CD4-positive, alpha-beta T cell treated with Interferon gamma for 1 hour (primary cell): ENCODE data around the gene NEIL3.

ENCODE experiments used
- DNase-seq: peaks from one replicate; pipeline ENCODE4 v3.0.0-alpha.2; 2020

The NEIL3 gene

GRCh38 chr4:177309522-177310371, at the start of gene NEIL3:
Gene NEIL3, plus strand, starts transcription at chr4:177309874. Its CDS starts 80 bp downstream, at chr4:177309954.
- peak; percentile 92 for DNase-seq

DNA sequence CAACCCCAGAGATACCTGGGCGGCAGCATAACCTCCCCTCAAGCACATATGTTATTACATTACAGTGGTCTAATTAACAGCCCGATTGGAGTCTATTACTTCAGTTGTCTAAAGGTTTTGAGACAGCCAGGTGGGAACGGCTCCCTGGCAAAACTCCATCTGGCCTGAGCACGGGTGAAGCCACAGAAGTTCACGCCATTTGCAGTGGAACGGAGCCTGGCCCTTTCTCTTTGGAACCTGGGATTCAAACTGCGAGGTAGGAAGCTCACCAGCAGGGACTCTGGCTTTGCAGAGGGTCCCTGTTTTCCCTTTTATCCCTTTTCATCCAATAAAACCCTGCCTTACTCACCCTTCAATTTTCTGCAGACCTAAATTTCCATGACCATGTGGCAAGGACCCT, 45.9 kb upstream of the NEIL3 start:
- no peak for DNase-seq

GRCh38 chr4:177264788-177265422, 44.8 kb upstream of the NEIL3 start:
- no peak for DNase-seq

DNA sequence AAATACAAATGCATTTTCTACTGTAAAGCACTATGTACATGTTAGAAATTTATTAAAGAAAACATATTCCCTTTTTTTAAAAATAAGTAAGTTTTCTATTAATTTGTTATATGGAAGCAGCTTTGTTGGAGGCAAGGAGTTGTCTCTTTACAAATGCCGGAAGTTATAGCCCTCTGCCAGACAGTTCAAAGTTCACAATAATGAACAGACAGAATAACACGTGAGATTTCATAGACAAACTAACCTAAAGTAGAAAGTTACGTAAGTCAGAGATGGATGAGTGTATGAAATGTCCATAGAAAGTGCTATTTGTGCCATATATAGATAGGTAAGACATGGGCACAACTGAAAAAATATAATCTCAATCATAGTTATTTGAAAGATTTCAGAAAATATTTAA, 43.9 kb upstream of the NEIL3 start:
- no peak for DNase-seq

DNA sequence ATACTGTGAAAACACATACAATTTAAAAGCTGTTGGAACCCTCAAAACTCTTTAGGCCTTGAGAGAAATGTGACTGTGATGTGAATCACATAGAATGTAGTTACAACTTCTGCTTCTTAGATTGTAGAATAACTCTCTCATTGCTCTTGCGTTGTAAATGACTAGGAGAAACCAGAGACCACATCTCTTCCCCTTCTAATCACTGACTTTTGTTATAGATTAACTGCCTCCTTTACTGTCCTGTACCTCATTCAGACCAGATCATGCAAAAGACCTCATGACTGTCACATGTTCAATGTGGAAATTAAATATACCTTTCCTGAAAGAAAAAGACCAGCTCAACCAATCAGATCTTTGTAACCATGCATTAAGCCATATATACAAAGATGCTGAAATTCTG, 43.2 kb upstream of the NEIL3 start:
- no peak for DNase-seq

DNA sequence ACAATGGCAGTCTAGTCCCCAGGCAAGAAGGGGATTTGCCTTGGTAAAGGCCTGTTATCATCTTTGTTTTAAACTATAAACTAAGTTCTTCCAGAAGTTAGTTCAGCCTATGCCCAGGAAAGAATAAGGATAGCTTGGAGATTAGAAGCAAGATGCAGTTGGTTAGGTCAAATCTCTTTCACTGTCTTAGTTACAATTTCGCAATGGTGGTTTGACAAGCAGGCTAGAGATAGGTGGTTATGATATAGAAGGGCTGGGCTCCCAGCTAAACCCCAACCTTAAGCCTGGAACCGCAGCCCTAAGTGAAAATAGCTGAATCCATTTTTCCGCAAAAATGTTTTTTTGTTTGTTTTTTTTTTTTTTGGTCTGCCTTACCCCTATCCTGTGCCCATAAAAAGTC, 41.8 kb upstream of the NEIL3 start:
- DNase-seq = no peak

GRCh38 chr4:177271091-177271490, 38.6 kb upstream of the NEIL3 start:
- DNase-seq = no peak

- DNase-seq = no peak
Observed at GRCh38 chr4:177271915-177272766, 37.5 kb upstream of the NEIL3 start.

DNA sequence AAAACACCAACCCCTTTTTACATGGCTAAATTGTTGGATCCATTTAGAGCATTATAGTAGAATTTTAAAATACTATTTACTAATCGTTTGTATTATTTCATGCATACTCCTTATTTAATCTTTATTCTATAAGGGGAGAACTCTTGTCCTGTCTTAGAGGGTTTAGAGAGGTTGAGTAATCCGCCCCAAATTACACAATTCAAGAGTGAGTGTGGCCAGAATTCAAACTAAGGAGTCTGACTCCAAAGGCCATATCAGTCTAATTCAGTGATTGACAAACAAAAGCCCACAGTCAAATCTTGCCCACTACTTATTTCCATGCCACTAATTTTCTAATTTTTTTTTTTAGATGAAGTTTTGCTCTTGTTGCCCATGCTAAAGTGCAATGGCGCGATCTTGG, 33.7 kb upstream of the NEIL3 start:
- DNase-seq = no peak

DNA sequence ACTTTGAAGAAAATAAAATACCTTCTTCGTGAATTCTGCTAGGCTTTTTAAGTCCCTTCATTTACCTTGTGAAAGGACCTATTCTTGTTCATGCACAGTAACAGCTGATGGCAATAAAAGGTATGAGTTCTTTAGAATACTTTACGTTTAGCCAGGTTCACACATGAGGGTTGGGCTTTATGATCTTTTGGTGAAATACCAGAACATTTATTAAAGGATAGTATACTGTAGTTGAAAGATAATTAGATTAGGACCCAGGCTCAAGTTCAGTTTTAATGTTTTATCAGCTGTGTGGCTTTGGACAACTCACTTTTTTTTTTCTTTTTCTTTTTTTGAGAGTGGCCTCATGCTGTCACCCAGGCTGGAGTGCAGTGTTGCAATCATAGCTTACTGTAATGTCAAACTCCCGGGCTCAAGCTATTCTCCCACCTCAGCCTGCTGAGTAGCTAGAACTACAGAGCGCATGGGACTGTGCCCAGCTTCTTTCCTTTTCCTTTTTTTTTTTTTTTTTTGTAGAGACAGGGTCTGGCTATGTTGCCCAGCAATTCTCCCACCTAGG, 28.2 kb upstream of the NEIL3 start:
- no peak for DNase-seq

- DNase-seq = no peak
Observed at GRCh38 chr4:177282284-177282835, 27.3 kb upstream of the NEIL3 start.

DNA sequence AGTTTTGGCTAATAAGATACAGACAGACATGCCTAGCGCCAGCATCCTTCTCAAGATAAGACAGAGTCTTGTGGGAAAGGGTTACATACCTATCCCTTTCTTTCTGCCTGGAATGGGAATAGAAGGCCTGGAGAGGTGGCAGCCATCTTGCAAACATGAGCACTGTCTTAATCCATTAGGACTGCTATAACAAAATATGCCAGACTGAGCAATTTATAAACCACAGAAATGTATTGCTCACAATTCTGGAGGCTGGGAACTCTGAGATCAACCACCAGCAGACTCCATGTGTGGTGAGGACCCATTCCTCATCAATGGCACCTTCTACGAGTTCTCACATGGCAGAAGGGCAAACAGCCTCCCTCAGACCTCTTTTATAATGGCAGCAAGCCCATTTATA, 26.5 kb upstream of the NEIL3 start:
- DNase-seq = no peak

DNA sequence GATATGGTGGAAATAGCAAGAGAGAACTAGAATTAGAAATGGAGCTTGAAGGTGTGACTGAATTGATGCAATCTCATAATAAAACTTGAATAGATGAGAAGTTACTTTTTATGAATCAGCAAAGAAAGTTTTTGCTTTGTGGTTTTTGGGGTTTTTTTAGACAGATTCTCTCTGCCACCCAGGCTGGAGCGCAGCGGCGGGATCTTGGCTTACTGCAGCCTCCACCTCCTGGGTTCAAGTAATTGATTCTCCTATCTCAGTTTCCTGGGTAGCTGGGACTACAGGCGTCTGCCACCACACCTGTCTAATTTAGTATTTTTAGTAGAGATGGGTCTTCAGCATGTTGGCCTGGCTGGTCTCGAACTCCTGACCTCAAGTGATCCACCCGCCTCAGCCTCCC, 23.7 kb upstream of the NEIL3 start:
- no peak for DNase-seq

GRCh38 chr4:177287255-177287654, 22.4 kb upstream of the NEIL3 start:
- no peak for DNase-seq

DNA sequence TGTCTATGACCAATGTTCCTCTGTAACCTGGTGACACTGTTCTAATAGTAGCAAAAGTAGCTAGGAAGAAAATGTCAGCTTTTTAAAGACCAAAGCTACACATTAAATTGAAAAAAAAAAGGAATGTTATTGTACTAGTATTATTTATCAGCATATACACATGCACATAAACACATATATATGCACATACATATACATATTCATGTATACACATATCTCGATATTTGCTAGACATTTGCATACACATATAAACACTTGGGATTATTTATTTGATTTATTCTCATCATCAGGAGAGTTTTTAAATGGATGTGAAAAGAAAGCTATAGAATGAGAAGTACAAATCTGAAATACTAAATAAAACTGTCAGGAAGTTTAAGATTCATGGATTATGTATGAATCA, 21.3 kb upstream of the NEIL3 start:
- no peak for DNase-seq

DNA sequence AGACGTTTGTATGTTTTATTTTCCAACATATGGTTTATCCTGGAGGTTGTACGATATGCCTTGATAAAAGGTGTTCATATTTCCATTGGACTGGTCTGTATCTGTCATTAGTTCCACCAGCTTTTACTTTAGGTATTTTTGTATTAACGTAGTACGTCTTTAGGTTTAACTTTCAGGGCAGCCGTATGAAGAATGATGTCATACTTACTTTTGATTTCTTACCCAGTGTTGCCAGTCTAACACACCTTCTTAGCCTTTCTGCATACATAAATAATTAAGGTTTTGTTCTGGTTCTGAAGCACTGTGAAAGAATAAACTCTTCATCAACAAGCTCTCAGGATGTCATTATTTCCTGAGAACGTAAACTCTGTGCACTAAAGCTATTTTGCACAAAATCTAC, 18.9 kb upstream of the NEIL3 start:
- no peak for DNase-seq

GRCh38 chr4:177292171-177292570, 17.5 kb upstream of the NEIL3 start:
- DNase-seq = no peak

GRCh38 chr4:177293208-177294033, 16.3 kb upstream of the NEIL3 start:
- no peak for DNase-seq

DNA sequence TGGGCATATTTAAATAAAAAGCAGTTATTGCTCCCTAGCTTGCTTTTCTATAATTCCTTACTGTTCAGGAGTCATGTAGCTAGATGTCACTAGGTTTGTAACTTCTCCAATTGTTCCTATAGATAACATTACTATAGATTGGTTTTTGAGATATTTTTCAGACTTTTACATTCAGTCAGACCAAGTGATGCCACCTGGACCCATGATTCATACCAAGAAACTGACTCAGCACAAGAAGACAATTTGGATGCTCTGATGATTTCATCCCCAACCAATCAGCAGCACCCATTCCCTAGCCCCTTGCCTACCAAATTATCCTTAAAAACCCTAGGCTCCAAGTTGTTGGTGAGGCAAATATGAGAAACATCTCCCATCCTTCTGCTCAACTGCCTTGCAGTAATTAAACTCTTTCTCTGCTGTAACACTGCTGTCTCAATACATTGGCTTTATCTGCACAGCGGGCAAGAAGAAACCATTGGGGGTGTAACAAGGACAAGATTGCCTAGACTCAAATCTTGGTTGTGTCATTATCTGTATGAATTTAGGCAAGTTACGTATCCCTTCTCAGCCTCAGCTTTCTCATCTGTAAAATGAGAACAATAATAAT, 11.8 kb upstream of the NEIL3 start:
- DNase-seq = no peak

GRCh38 chr4:177301126-177301639, 8.5 kb upstream of the NEIL3 start:
- no peak for DNase-seq

GRCh38 chr4:177302371-177303100, 7.1 kb upstream of the NEIL3 start:
- no peak for DNase-seq
